MM.1S (cell line): ENCODE results near the gene KIAA1671.

ENCODE experiments used
- DNase-seq: peaks from one replicate; pipeline ENCODE4 v3.0.0-alpha.2; 2015
- H2AFZ ChIP-seq: fragments of 300-600 bp; sonication (generic); 2 replicates; pipeline ENCODE4 v1.6.0; 2016; ENCODE audit warnings: antibody characterized with exemption, low read length
- H3F3A ChIP-seq: fragments of 300-600 bp; sonication (generic); 2 replicates; pipeline ENCODE4 v1.6.1; 2016; ENCODE audit warnings: mild to moderate bottlenecking, antibody characterized with exemption, low read length, moderate library complexity, mixed read lengths; ENCODE audit not compliant: insufficient read depth
- H3K27ac ChIP-seq: fragments of 300-600 bp; sonication (generic); 2 replicates; pipeline ENCODE4 v1.5.1; 2016; ENCODE audit warnings: mild to moderate bottlenecking, low read length
- H3K27me3 ChIP-seq: fragments of 300-600 bp; sonication (generic); replicated peaks from 2 replicates; pipeline ENCODE4 v1.6.0; 2016; ENCODE audit warnings: low read length; ENCODE audit not compliant: insufficient read depth
- H3K36me3 ChIP-seq: fragments of 300-600 bp; sonication (generic); replicated peaks from 2 replicates; pipeline ENCODE4 v1.6.1; 2016; ENCODE audit warnings: mild to moderate bottlenecking, low read length, mixed read lengths; ENCODE audit not compliant: insufficient read depth
- H3K4me1 ChIP-seq: fragments of 300-600 bp; sonication (generic); 2 replicates; pipeline ENCODE4 v1.6.1; 2016; ENCODE audit warnings: low read length, mixed read lengths
- H3K4me2 ChIP-seq: fragments of 300-600 bp; sonication (generic); 2 replicates; pipeline ENCODE4 v1.6.0; 2016; ENCODE audit warnings: low read depth, low read length
- H3K4me3 ChIP-seq: fragments of 300-600 bp; sonication (generic); 2 replicates; pipeline ENCODE4 v1.5.1; 2016; ENCODE audit warnings: low read length, mixed read lengths
- H3K79me2 ChIP-seq: fragments of 300-600 bp; sonication (generic); 2 replicates; pipeline ENCODE4 v1.6.1; 2016; ENCODE audit warnings: mixed run types, low read length, mixed read lengths
- H3K9ac ChIP-seq: fragments of 300-600 bp; sonication (generic); 2 replicates; pipeline ENCODE4 v1.6.1; 2016; ENCODE audit warnings: low read length, mixed read lengths
- H3K9me2 ChIP-seq: fragments of 300-600 bp; sonication (generic); replicated peaks from 2 replicates; pipeline ENCODE4 v1.6.1; 2016; ENCODE audit warnings: mild to moderate bottlenecking, low read length, mixed read lengths; ENCODE audit not compliant: insufficient read depth
- H3K9me3 ChIP-seq: fragments of 300-600 bp; sonication (generic); replicated peaks from 2 replicates; pipeline ENCODE4 v1.6.1; 2016; ENCODE audit warnings: mild to moderate bottlenecking, low read length, mixed read lengths; ENCODE audit not compliant: insufficient read depth
- H4K20me1 ChIP-seq: fragments of 300-600 bp; sonication (generic); 2 replicates; pipeline ENCODE4 v1.6.1; 2016; ENCODE audit warnings: mild to moderate bottlenecking, low read length, moderate library complexity, mixed read lengths; ENCODE audit not compliant: insufficient read depth
- CTCF ChIP-seq: fragments of 300-600 bp; sonication (generic); IDR thresholded peaks from 2 replicates; pipeline ENCODE4 v1.5.1; 2016; ENCODE audit warnings: antibody characterized with exemption, low read length, mixed read lengths
- EZH2 ChIP-seq: fragments of 300-600 bp; sonication (generic); optimal IDR thresholded peaks from 2 replicates; pipeline ENCODE3; 2017; ENCODE audit warnings: low read depth, mild to moderate bottlenecking, antibody characterized with exemption, low read length, mixed read lengths
- EZH2phosphoT487 ChIP-seq: fragments of 300-600 bp; sonication (generic); IDR thresholded peaks from 2 replicates; pipeline ENCODE4 v1.6.1; 2018; ENCODE audit warnings: antibody characterized with exemption, low read length

The KIAA1671 gene

DNA sequence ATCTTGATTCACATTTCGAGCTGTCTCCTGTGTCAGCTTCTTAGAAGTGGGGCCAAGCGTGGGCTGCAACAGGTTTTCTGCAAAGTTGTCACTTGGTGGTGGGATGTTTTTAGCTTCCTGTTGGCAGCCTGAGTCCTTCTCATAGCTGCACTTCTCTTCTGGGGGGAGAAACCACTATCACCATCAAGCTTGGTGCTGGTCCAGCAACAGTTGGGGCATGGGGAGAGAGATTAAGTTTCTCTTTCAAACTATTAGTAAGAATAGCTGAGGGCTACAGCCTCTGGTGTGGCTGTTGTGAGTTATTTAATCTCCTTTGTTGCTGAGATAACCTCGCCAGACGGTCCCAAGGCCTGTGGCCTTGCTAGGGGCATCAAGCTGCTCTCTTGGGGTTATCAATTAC, 123.8 kb downstream of the KIAA1671 start:
- Histone ChIP-seq H3K9me2 (no peaks in the 10 kb centered on the region), H2AFZ (no peak overlapping the region), H3F3A (no peaks in the 10 kb centered on the region), H4K20me1 (no peaks in the 10 kb centered on the region), H3K9me3 (no peaks in the 10 kb centered on the region), H3K79me2 (no peaks in the 10 kb centered on the region), H3K4me3 (no peak overlapping the region), H3K27ac (no peak overlapping the region), H3K9ac (no peak overlapping the region), H3K36me3 (no peaks in the 10 kb centered on the region), H3K4me1 (no peaks in the 10 kb centered on the region), H3K4me2 (no peak overlapping the region), H3K27me3 (no peaks in the 10 kb centered on the region)
- no peak for TF ChIP-seq EZH2phosphoT487
- no peak for TF ChIP-seq EZH2
- no peak for TF ChIP-seq CTCF
- no peak for DNase-seq

DNA sequence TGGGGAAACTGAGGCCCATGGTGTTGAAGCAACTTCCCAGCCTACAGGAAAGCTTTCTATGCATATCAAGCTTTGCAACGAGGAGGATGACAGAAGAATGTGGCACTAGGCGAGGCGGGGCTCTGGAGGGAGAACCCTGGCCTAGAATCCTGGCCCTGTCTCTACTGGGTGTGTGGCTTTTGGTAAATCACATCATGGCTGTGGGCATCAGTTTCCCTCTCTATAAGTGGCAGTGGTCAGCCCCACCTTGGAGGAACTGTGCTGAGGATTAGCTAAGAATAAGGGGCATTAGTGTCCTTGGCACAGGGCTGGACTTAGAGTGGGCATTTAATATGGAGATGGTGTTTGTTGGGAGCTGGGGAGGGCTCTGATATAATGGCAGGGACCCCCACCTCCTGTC, 124.5 kb downstream of the KIAA1671 start:
- no peaks in the 10 kb centered on the region for H4K20me1 ChIP-seq
- H3K27ac ChIP-seq: no peak overlapping the region
- no peak overlapping the region for H2AFZ ChIP-seq
- H3K4me3 ChIP-seq: no peak overlapping the region
- H3K9me3 ChIP-seq: no peaks in the 10 kb centered on the region
- no peaks in the 10 kb centered on the region for H3K4me1 ChIP-seq
- H3K4me2 ChIP-seq: no peak overlapping the region
- H3K27me3 ChIP-seq: no peaks in the 10 kb centered on the region
- no peaks in the 10 kb centered on the region for H3F3A ChIP-seq
- no peak overlapping the region for H3K9ac ChIP-seq
- TF ChIP-seq EZH2 (no peak), EZH2phosphoT487 (no peak), CTCF (no peak)
- H3K36me3 ChIP-seq: no peaks in the 10 kb centered on the region
- H3K9me2 ChIP-seq: no peaks in the 10 kb centered on the region
- H3K79me2 ChIP-seq: no peaks in the 10 kb centered on the region
- DNase-seq: no peak

DNA sequence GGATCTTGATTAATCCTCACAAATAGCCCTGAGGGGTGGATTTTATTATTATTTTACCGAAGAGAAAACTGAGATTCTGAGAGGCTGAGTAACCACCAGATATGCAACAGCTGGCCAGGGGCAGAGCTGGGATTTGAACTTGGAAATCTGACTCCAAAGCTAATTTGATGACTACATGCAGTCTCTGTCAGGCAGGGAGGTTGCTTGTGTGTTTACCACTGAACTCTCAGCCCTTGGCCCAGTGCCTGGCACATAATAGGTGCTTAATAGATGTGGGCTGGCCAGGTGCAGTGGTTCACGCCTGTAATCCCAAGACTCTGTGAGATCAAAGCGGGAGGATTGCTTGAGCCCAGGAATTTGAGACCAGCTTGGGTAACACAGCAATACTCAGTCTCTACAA, 125.4 kb downstream of the KIAA1671 start:
- H3K4me3 ChIP-seq: no peak overlapping the region
- no peak overlapping the region for H3K27ac ChIP-seq
- H3K36me3 ChIP-seq: no peaks in the 10 kb centered on the region
- H3K9me3 ChIP-seq: no peaks in the 10 kb centered on the region
- H3K4me2 ChIP-seq: no peak overlapping the region
- DNase-seq: no peak
- H3K9ac ChIP-seq: no peak overlapping the region
- no peak overlapping the region for H2AFZ ChIP-seq
- no peaks in the 10 kb centered on the region for H3K79me2 ChIP-seq
- H3K9me2 ChIP-seq: no peaks in the 10 kb centered on the region
- H4K20me1 ChIP-seq: no peaks in the 10 kb centered on the region
- H3F3A ChIP-seq: no peaks in the 10 kb centered on the region
- TF ChIP-seq EZH2phosphoT487 (no peak), EZH2 (no peak), CTCF (no peak)
- no peaks in the 10 kb centered on the region for H3K27me3 ChIP-seq
- H3K4me1 ChIP-seq: no peaks in the 10 kb centered on the region

- H3K9ac ChIP-seq: no peak overlapping the region
- no peaks in the 10 kb centered on the region for H3K36me3 ChIP-seq
- H3K4me1 ChIP-seq: no peaks in the 10 kb centered on the region
- no peaks in the 10 kb centered on the region for H3K27me3 ChIP-seq
- no peak for TF ChIP-seq CTCF
- H3K79me2 ChIP-seq: no peaks in the 10 kb centered on the region
- H3K27ac ChIP-seq: no peak overlapping the region
- no peak overlapping the region for H3K4me3 ChIP-seq
- H4K20me1 ChIP-seq: no peaks in the 10 kb centered on the region
- no peaks in the 10 kb centered on the region for H3K9me3 ChIP-seq
- H3F3A ChIP-seq: no peaks in the 10 kb centered on the region
- no peak overlapping the region for H2AFZ ChIP-seq
- H3K9me2 ChIP-seq: no peaks in the 10 kb centered on the region
- no peak overlapping the region for H3K4me2 ChIP-seq
- no peak for DNase-seq
Measured at GRCh38 chr22:25078591-25078990, 126.1 kb downstream of the KIAA1671 start.
